K562 (cell line): ENCODE results near the gene UBE2A. TPM values are rescaled to one million over a fixed set of nuclear protein-coding genes. Genes with fewer than 3 reads are reported as not detected.

Experiments
- ARID2 ChIP-seq: fragments of 450-650 bp; IDR thresholded peaks from 2 replicates; pipeline ENCODE4 v1.6.1; 2017; ENCODE audit warnings: antibody characterized with exemption, mild to moderate bottlenecking
- CAMTA2 ChIP-seq: fragments of 250-450 bp; sonication (Bioruptor Pico); conservative IDR thresholded peaks from 2 replicates; pipeline ENCODE4 v1.5.1; 2022
- CBX1 ChIP-seq: sonication (generic); IDR thresholded peaks from 2 replicates; pipeline ENCODE4 v1.6.1; 2016; ENCODE audit warnings: antibody characterized with exemption, low read depth, mild to moderate bottlenecking
- CBX8 ChIP-seq: fragments of 200-600 bp; sonication (generic); IDR thresholded peaks from 2 replicates; pipeline ENCODE4 v1.6.1; 2012; ENCODE audit warnings: borderline replicate concordance, mixed run types, low read depth, mild to moderate bottlenecking, moderate library complexity, mixed read lengths, low read length, control low read depth, inconsistent platforms; ENCODE audit not compliant: poor library complexity, severe bottlenecking; ENCODE audit errors: extremely low read depth
- ETV1 ChIP-seq: fragments of 450-650 bp; conservative IDR thresholded peaks from 2 replicates; pipeline ENCODE4 v1.6.1; 2016; ENCODE audit warnings: missing genetic modification characterization, control low read depth, low read depth, missing compliant biosample characterization
- FOXK2 ChIP-seq, 2 experiments: fragments of 450-650 bp; IDR thresholded peaks in 1 of 2; conservative IDR thresholded peaks in 1 of 2; 2 replicates each; pipeline ENCODE4 v1.6.1; 2016; ENCODE audit warnings: low read depth in 2 of 2, mild to moderate bottlenecking in 1 of 2
- HDAC2 ChIP-seq: fragments of 450-650 bp; IDR thresholded peaks from 2 replicates; pipeline ENCODE4 v1.6.1; 2016; ENCODE audit warnings: mild to moderate bottlenecking
- MCM3 ChIP-seq: fragments of 450-650 bp; IDR thresholded peaks from 2 replicates; pipeline ENCODE4 v1.6.1; 2016
- MED1 ChIP-seq: sonication (generic); formaldehyde crosslinking; IDR thresholded peaks from 2 replicates; pipeline ENCODE4 v1.8.1; 2023; ENCODE audit warnings: missing genetic modification reagents, borderline replicate concordance
- MEF2A ChIP-seq: IDR thresholded peaks from 2 replicates; pipeline ENCODE4 v1.6.1; 2011; ENCODE audit warnings: low read depth, mild to moderate bottlenecking, low read length, moderate library complexity; ENCODE audit not compliant: control insufficient read depth
- NCOR1 ChIP-seq: fragments of 450-650 bp; IDR thresholded peaks from 2 replicates; pipeline ENCODE4 v1.6.1; 2016; ENCODE audit warnings: mild to moderate bottlenecking, moderate library complexity
- NEUROD1 ChIP-seq: fragments of 150-350 bp; IDR thresholded peaks from 2 replicates; pipeline ENCODE4 v1.6.1; 2014; ENCODE audit warnings: borderline replicate concordance, low read length, low read depth; ENCODE audit not compliant: partially characterized antibody
- NFATC3 ChIP-seq: fragments of 450-650 bp; IDR thresholded peaks from 2 replicates; pipeline ENCODE4 v1.6.1; 2017; ENCODE audit warnings: mild to moderate bottlenecking
- NFRKB ChIP-seq: fragments of 450-650 bp; IDR thresholded peaks from 2 replicates; pipeline ENCODE4 v1.6.1; 2016; ENCODE audit warnings: low read depth
- PCBP1 ChIP-seq: fragments of 200-400 bp; formaldehyde crosslinking; IDR thresholded peaks from 2 replicates; pipeline ENCODE4 v1.6.1; 2018; ENCODE audit warnings: mild to moderate bottlenecking, low read depth, low read length; ENCODE audit not compliant: poor library complexity, severe bottlenecking
- SMARCB1 ChIP-seq: IDR thresholded peaks from 2 replicates; pipeline ENCODE4 v1.6.1; 2011; ENCODE audit warnings: improper control_type of control experiment, low read depth; ENCODE audit not compliant: insufficient read length
- TBL1XR1 ChIP-seq, 2 experiments: IDR thresholded peaks; 2 replicates each; pipeline ENCODE4 v1.6.1; 2012; ENCODE audit warnings: improper control_type of control experiment in 2 of 2, low read length in 2 of 2, mild to moderate bottlenecking in 1 of 2
- TRIM24 ChIP-seq, 2 experiments: fragments of 450-650 bp; IDR thresholded peaks; 2 replicates each; pipeline ENCODE4 v1.6.1; 2016
- VEZF1 ChIP-seq: fragments of 200-800 bp; sonication (Bioruptor generic); IDR thresholded peaks from 2 replicates; pipeline ENCODE4 v1.6.1; 2017; ENCODE audit warnings: missing genetic modification characterization, missing compliant biosample characterization
- ZNF197 ChIP-seq: fragments of 200-800 bp; sonication (Bioruptor generic); IDR thresholded peaks from 2 replicates; pipeline ENCODE4 v1.6.1; 2016; ENCODE audit warnings: low read depth, missing genetic modification characterization, missing compliant biosample characterization
- ZNF3 ChIP-seq: fragments of 250-450 bp; sonication (Bioruptor Pico); IDR thresholded peaks from 2 replicates; pipeline ENCODE4 v1.5.0; 2021; ENCODE audit warnings: mild to moderate bottlenecking, moderate library complexity
- ZNF586 ChIP-seq: fragments of 450-650 bp; formaldehyde crosslinking; conservative IDR thresholded peaks from 2 replicates; pipeline ENCODE4 v1.4.0; 2020; ENCODE audit warnings: mild to moderate bottlenecking, moderate library complexity
- ZNF707 ChIP-seq: fragments of 250-450 bp; sonication (Bioruptor Pico); conservative IDR thresholded peaks from 2 replicates; pipeline ENCODE4 v1.8.0; 2022; ENCODE audit warnings: inconsistent platforms, mild to moderate bottlenecking, moderate library complexity
- polyA plus RNA-seq, 8 experiments: library from polyadenylated mRNA; depleted of rRNA in 4 of 8; stranded (reverse) in 5 of 8; unstranded in 3 of 8; fragments of >200 nt; fragmentation: Nextera tagmentation in 2 of 8; fragmentation: Illumina TruSeq in 1 of 8; extraction: Ambion mirVana in 2 of 8; extraction: Trizol in 1 of 8; gene quantifications; 2 replicates each; pipeline versions ENCODE4 v1.2.1 to v1.2.3, GENCODE V29; 2011 to 2014; ENCODE audit warnings: inconsistent platforms in 1 of 8, missing spikeins in 1 of 8
- total RNA-seq, 7 experiments: library from RNA; depleted of rRNA in 6 of 7; stranded (reverse); fragments of >200 nt in 6 of 7; fragmentation: Illumina TruSeq in 2 of 7; extraction: Trizol in 2 of 7; gene quantifications; 2 replicates each; pipeline versions ENCODE4 v1.2.1 to v1.2.3, GENCODE V29; 2011 to 2021; ENCODE audit warnings: low replicate concordance in 1 of 7
- TF ChIP-seq, protein P1 (sequence below): IDR thresholded peaks from 2 replicates; pipeline ENCODE4 v1.6.1; 2012; ENCODE audit warnings: low read depth, low read length, improper control_type of control experiment, borderline replicate concordance
- TF ChIP-seq, protein P2 (sequence below), 3 experiments: fragments of 200-800 bp in 1 of 3; sonication (Bioruptor generic) in 1 of 3; sonication (generic) in 1 of 3; formaldehyde crosslinking in 1 of 3; IDR thresholded peaks; 2 replicates each; pipeline versions ENCODE4 v1.6.1 to v1.8.0; 2016 to 2022; ENCODE audit warnings: mild to moderate bottlenecking in 2 of 3, missing compliant biosample characterization in 2 of 3, missing genetic modification characterization in 2 of 3, missing genetic modification reagents in 1 of 3

Gene UBE2A
- total and polyA plus RNA-seq, 9 of the 15 experiments (the other 6 are each of a cell fraction or from before 2014, with no cell fraction given), result 21.6 to 87.6 (median 47.8) TPM

- TF ChIP-seq CBX8, result no peak
- TF ChIP-seq, protein P1, sequence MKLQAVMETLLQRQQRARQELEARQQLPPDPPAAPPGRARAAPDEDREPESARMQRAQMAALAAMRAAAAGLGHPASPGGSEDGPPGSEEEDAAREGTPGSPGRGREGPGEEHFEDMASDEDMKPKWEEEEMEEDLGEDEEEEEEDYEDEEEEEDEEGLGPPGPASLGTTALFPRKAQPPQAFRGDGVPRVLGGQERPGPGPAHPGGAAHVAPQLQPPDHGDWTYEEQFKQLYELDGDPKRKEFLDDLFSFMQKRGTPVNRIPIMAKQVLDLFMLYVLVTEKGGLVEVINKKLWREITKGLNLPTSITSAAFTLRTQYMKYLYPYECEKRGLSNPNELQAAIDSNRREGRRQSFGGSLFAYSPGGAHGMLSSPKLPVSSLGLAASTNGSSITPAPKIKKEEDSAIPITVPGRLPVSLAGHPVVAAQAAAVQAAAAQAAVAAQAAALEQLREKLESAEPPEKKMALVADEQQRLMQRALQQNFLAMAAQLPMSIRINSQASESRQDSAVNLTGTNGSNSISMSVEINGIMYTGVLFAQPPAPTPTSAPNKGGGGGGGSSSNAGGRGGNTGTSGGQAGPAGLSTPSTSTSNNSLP, result no peak
- TF ChIP-seq MED1 (CRISPR knock-in tag), result no peak
- no peak for TF ChIP-seq ZNF197
- no peak for TF ChIP-seq MCM3
- TF ChIP-seq TBL1XR1 (IDR thresholded peaks at IDR 0.05; ENCODE audit: low read length in 2 of 2), result no peak
- TF ChIP-seq, protein P2, sequence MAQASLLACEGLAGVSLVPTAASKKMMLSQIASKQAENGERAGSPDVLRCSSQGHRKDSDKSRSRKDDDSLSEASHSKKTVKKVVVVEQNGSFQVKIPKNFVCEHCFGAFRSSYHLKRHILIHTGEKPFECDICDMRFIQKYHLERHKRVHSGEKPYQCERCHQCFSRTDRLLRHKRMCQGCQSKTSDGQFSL (CRISPR knock-in tag; IDR thresholded peaks at IDR 0.05), result peak; percentile 56; the same call in 1 of the 2 replicates
- TF ChIP-seq, protein P2 (tag; IDR thresholded peaks at IDR 0.05), result peak in 1 of 2 experiments; percentile 62; a peak in 1 of 4 replicates
- TF ChIP-seq ETV1 (tag), result no peak
- no peak for TF ChIP-seq ZNF707 (CRISPR knock-in tag)
- peak; percentile 29; the same call in 1 of the 2 replicates for TF ChIP-seq NFRKB
- peak; percentile 92 for TF ChIP-seq VEZF1 (CRISPR knock-in tag)
- 0 out of 2 replicates have a peak, but pooled peaks have one; percentile 14 for TF ChIP-seq HDAC2
- no peak for TF ChIP-seq SMARCB1
- no peak for TF ChIP-seq ZNF586
- no peak for TF ChIP-seq ZNF3
- no peak for TF ChIP-seq NFATC3
- TF ChIP-seq FOXK2 (conservative IDR thresholded peaks at IDR 0.05 in 1 of 2, IDR thresholded peaks at IDR 0.05 in 1 of 2; ENCODE audit: low read depth in 2 of 2), result peak in 1 of 2 experiments; percentile 23; a peak in 1 of 4 replicates
- no peak for TF ChIP-seq PCBP1
- TF ChIP-seq CAMTA2 (CRISPR knock-in tag), result no peak
- TF ChIP-seq ARID2, result no peak
- TF ChIP-seq CBX1, result no peak
- no peak for TF ChIP-seq TRIM24 (IDR thresholded peaks at IDR 0.05)
- no peak for TF ChIP-seq MEF2A
- TF ChIP-seq NCOR1, result no peak
- TF ChIP-seq NEUROD1, result no peak
These were observed 31.3 kb downstream of the UBE2A start (continued) for GRCh38 chrX:119605464-119606279.
